Lung (tissue), 12 donors: ENCODE results near the gene GPBAR1. TPM values are rescaled to one million over a fixed set of nuclear protein-coding genes. Genes with fewer than 3 reads are reported as not detected.

Source experiments
- ATAC-seq: fragments of 200-7000 bp; cut with Tn5 transposase; one replicate; pipeline ENCODE4 v1.9.1; 2020; ENCODE audit warnings: moderate number of reproducible peaks; ENCODE audit not compliant: insufficient read depth, low FRiP score
- DNase-seq, 3 donors: peaks; one replicate each; pipeline ENCODE4 v3.0.0-alpha.2; 2013 to 2017
- H3K27ac ChIP-seq, 2 donors: one replicate each; pipeline ENCODE4 v1.5.1; 2013; ENCODE audit warnings: mild to moderate bottlenecking in 2 of 2, moderate library complexity in 2 of 2, control low read depth in 1 of 2, inconsistent platforms in 1 of 2, low read depth in 1 of 2, low read length in 1 of 2
- H3K27me3 ChIP-seq, 3 donors: one replicate each; pipeline ENCODE4 v1.5.1; 2013; ENCODE audit warnings: low read length in 2 of 3; ENCODE audit not compliant: control insufficient read depth in 3 of 3, insufficient read depth in 3 of 3
- H3K36me3 ChIP-seq, 4 donors: one replicate each; pipeline ENCODE4 v1.5.1; 2013; ENCODE audit warnings: low read length in 4 of 4, mild to moderate bottlenecking in 1 of 4, moderate library complexity in 1 of 4; ENCODE audit not compliant: control insufficient read depth in 4 of 4, insufficient read depth in 4 of 4
- H3K4me1 ChIP-seq, 5 donors: one replicate each; pipeline ENCODE4 v1.5.1; 2013; ENCODE audit warnings: low read length in 5 of 5, mild to moderate bottlenecking in 2 of 5, moderate library complexity in 1 of 5; ENCODE audit not compliant: control insufficient read depth in 5 of 5, insufficient read depth in 5 of 5
- H3K4me3 ChIP-seq: one replicate; pipeline ENCODE4 v1.5.1; 2013; ENCODE audit warnings: mild to moderate bottlenecking, control low read depth, moderate library complexity
- H3K9ac ChIP-seq, 2 donors: one replicate each; pipeline ENCODE4 v1.5.1; 2013; ENCODE audit warnings: low read length in 2 of 2, control low read depth in 1 of 2; ENCODE audit not compliant: insufficient read depth in 1 of 2
- H3K9me3 ChIP-seq, 4 donors: one replicate each; pipeline ENCODE4 v1.5.1; 2013; ENCODE audit warnings: low read length in 3 of 4, mild to moderate bottlenecking in 1 of 4, moderate library complexity in 1 of 4; ENCODE audit not compliant: control insufficient read depth in 4 of 4, insufficient read depth in 3 of 4
- WGBS, 2 donors: extraction: QIAGEN DNeasy Blood & Tissue Kit; methylation state at CpG; one replicate each; pipeline ENCODE4 v1.1.7; 2013; 5-methylcytosine and 5-hydroxymethylcytosine counted together
- polyA plus RNA-seq, 2 donors: library from polyadenylated mRNA; stranded (reverse); fragments of 200-250 nt; gene quantifications; one replicate each; pipeline ENCODE4 v1.2.1, GENCODE V29; 2013
- total RNA-seq, 2 donors: library from RNA; depleted of rRNA in 1 of 2; stranded (reverse); fragments of >200 nt in 1 of 2; gene quantifications; one replicate each; pipeline ENCODE4 v1.2.1, GENCODE V29; 2014 to 2021
- TF ChIP-seq, protein P1 (sequence below): IDR thresholded peaks from 2 replicates; pipeline ENCODE4 v1.5.1; 2012; ENCODE audit warnings: mild to moderate bottlenecking; ENCODE audit errors: control extremely low read depth, extremely low read depth
- donor health status: control.
- donor health status: control.
- donor health status: Bipolar disorder and iron deficiency.
- donor health status: healthy.
- donor health status: DM: yes; HTN: yes; CAD: no.

GPBAR1 gene
- total and polyA plus RNA-seq, 4 donors: 0.60 to 3.3 (median 2.1) TPM

DNA sequence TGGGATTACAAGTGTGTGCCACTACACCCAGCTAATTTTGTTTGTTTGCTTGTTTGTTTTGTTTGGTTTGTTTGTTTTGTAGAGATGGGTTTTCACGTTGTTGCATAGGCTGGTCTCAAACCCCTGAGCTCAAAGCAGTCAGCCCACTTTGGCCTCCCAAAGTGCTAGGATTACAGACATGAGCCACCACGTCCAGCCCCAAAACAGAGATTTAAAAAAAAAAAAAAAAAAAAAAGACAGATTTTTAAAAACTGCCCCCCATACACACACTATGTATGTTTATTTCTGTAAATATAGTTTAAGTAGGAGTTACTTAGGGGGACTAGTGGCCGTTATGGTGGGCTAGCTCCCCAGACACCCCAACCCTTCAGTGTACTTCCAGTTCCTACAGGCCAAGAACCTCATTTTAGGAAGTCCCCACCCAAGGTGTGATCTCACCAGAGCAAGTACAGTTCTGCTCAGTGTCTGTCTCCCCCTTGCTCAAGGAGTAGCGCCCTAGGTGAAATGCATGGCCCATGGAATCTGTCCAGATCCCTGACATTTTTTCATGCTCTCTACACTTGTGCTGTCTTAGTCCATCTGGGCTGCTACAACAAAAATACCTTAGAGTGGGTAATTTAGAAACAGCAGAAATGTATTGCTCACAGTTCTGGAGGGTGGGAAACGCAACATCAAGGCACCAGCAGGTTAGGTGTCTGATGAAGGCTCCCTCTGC, 33.1 kb downstream of the GPBAR1 start:
- DNase-seq: no peak

DNA sequence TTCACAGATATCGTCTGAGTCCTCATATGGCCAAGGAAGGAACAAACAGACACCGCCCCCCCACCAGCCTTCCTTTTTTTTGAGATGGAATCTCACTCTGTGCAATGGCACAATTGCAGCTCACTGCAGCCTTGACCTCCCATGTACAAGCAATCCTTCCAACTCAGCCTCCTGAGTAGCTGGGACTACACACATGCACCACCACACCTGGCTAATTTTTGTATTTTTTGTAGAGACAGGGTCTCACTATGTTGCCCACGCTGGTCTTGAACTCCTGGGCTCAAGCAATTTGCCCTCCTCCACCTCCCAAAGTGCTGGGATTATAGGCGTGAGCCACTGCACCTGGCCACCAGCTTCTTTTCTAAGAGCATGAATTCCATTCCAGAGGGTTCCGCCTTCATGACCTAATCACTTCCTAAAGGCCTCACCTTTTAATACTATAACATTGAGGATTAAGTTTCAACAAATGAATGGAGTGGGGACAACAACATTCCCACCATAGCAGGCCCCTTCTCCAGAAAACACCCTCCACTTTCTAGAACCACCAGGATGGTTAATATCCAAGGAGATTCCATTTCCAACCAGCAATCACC, 33.7 kb downstream of the GPBAR1 start:
- Histone ChIP-seq H3K27me3 (no peaks in the 10 kb centered on the region), H3K9me3 (no peaks in the 10 kb centered on the region), H3K27ac (peak overlapping the region in 1 of 2 donors; percentile 90), H3K9ac (peak overlapping the region in 1 of 2 donors; percentile 47), H3K4me3 (no peak overlapping the region), H3K4me1 (peaks cover 10 to 51% (median 28%) of the 10 kb centered on the region in 5 donors), H3K36me3 (peaks cover 0 to 2% (median 0%) of the 10 kb centered on the region in 4 donors)
- TF ChIP-seq, protein P1, sequence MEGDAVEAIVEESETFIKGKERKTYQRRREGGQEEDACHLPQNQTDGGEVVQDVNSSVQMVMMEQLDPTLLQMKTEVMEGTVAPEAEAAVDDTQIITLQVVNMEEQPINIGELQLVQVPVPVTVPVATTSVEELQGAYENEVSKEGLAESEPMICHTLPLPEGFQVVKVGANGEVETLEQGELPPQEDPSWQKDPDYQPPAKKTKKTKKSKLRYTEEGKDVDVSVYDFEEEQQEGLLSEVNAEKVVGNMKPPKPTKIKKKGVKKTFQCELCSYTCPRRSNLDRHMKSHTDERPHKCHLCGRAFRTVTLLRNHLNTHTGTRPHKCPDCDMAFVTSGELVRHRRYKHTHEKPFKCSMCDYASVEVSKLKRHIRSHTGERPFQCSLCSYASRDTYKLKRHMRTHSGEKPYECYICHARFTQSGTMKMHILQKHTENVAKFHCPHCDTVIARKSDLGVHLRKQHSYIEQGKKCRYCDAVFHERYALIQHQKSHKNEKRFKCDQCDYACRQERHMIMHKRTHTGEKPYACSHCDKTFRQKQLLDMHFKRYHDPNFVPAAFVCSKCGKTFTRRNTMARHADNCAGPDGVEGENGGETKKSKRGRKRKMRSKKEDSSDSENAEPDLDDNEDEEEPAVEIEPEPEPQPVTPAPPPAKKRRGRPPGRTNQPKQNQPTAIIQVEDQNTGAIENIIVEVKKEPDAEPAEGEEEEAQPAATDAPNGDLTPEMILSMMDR: no peak
- 63 to 65% methylated on average over 5 of the region's 5 CpGs for WGBS, 2 donors
- no peak for ATAC-seq
- DNase-seq: no peak

More for the DNA sequence above, 33.1 kb downstream of the GPBAR1 start:
- TF ChIP-seq, protein P1: no peak
- Histone ChIP-seq H3K4me3 (no peak overlapping the region), H3K27me3 (no peaks in the 10 kb centered on the region), H3K9me3 (no peaks in the 10 kb centered on the region), H3K9ac (no peak overlapping the region), H3K4me1 (peaks cover 12 to 52% (median 29%) of the 10 kb centered on the region in 5 donors), H3K36me3 (peaks cover 0 to 2% (median 0%) of the 10 kb centered on the region in 4 donors), H3K27ac (peak overlapping the region in 1 of 2 donors; percentile 90)
- no peak for ATAC-seq
- 51 to 55% methylated on average over 5 of the region's 5 CpGs for WGBS, 2 donors

- H3K9me3 ChIP-seq: no peaks in the 10 kb centered on the region
- DNase-seq (peak; percentile 46 to 90 (median 85)), ATAC-seq (no peak)
- H3K4me3 ChIP-seq: no peak overlapping the region
- peak overlapping the region in 1 of 2 donors; percentile 90 for H3K27ac ChIP-seq
- peaks cover 0 to 2% (median 0%) of the 10 kb centered on the region in 4 donors for H3K36me3 ChIP-seq
- H3K4me1 ChIP-seq: peaks cover 10 to 46% (median 23%) of the 10 kb centered on the region in 5 donors
- H3K27me3 ChIP-seq: no peaks in the 10 kb centered on the region
- TF ChIP-seq, protein P1: no peak
- 40 to 72% methylated on average over 7 of the region's 7 CpGs for WGBS, 2 donors
- peak overlapping the region in 1 of 2 donors; percentile 47 for H3K9ac ChIP-seq
These were observed 34.2 kb downstream of the GPBAR1 start for GRCh38 chr2:218295029-218295428.
